ENCODE data around the gene AGMO. TPM values are rescaled to one million over a fixed set of nuclear protein-coding genes. Genes with fewer than 3 reads are reported as not detected.

Gene AGMO
- total and polyA plus RNA-seq, 2 experiments from 2014 or later, result 0.42 to 0.55 TPM

DNA sequence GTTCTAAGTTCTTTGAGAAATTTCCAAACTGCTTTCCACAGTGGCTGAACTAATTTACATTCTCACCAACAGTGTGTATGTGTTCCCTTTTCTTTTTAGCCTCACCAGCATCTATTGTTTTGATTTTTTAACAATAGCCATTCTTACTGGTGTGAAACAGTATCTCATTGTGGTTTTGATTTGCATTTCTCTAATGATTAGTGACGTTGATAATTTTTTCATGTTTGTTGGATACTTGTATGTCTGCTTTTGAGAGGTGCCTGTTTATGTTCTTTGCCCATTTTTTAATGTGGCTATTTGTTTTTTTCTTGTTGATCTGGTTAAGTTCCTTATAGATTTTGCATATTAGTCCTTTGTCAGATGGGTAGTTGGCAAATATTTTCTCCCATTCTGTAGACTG lies 191.4 kb downstream of the AGMO start:
- TF ChIP-seq EZH2phosphoT487 (IDR thresholded peaks at IDR 0.05; ENCODE audit: unreplicated experiment), result no peak
- no peak for TF ChIP-seq CREB1 (CRISPR knock-in tag; IDR thresholded peaks at IDR 0.05; ENCODE audit: low read depth)
- TF ChIP-seq STAT1 (IDR thresholded peaks at IDR 0.05; ENCODE audit: unreplicated experiment), result no peak
- no peak for TF ChIP-seq ETS1 (IDR thresholded peaks at IDR 0.05)
- TF ChIP-seq REST (IDR thresholded peaks at IDR 0.05; ENCODE audit: unreplicated experiment), result no peak
- no peak for TF ChIP-seq NANOG (IDR thresholded peaks at IDR 0.05; ENCODE audit: borderline replicate concordance)
- TF ChIP-seq ZNF114 (CRISPR knock-in tag; IDR thresholded peaks at IDR 0.05), result no peak
- TF ChIP-seq ZNF331 (CRISPR knock-in tag; IDR thresholded peaks at IDR 0.05; ENCODE audit: low read depth), result no peak
- TF ChIP-seq POLR2AphosphoS5 (IDR thresholded peaks at IDR 0.05; ENCODE audit: low read depth), result no peak
- no peak for TF ChIP-seq ZNF462 (CRISPR knock-in tag; IDR thresholded peaks at IDR 0.05)
- TF ChIP-seq JUNB (IDR thresholded peaks at IDR 0.05; ENCODE audit: unreplicated experiment), result no peak
- TF ChIP-seq EZH2 (IDR thresholded peaks at IDR 0.05; ENCODE audit: low read depth, unreplicated experiment), result no peak
- no peak for TF ChIP-seq CTCF (conservative IDR thresholded peaks at IDR 0.05; ENCODE audit: low read depth in 2 of 2)
- H2AFZ ChIP-seq, result no peak overlapping the region

More for the DNA sequence above, 191.4 kb downstream of the AGMO start:
- no peaks in the 10 kb centered on the region for H3K79me2 ChIP-seq (replicated peaks; ENCODE audit: insufficient read depth)
- H3K4me3 Mint-ChIP-seq, result no peak overlapping the region
- H3K4me2 ChIP-seq, result no peak overlapping the region
- no peaks in the 10 kb centered on the region for H3K27me3 Mint-ChIP-seq (ENCODE audit: insufficient read depth, low read depth, poor library complexity)
- H4K20me1 ChIP-seq (replicated peaks; ENCODE audit: insufficient read depth), result no peaks in the 10 kb centered on the region
- ATAC-seq (no peak), DNase-seq (ENCODE audit: low spot score) (no peak)
- H3K27me3 ChIP-seq (ENCODE audit: insufficient read depth), result no peaks in the 10 kb centered on the region
- no peak overlapping the region for H3K27ac ChIP-seq (ENCODE audit: low read depth)
- H3K36me3 Mint-ChIP-seq (ENCODE audit: low read depth), result no peaks in the 10 kb centered on the region
- no peaks in the 10 kb centered on the region for H3F3A ChIP-seq (replicated peaks; ENCODE audit: low read depth)
- H3K4me1 Mint-ChIP-seq, result no peaks in the 10 kb centered on the region
- no peaks in the 10 kb centered on the region for H3K4me1 ChIP-seq (ENCODE audit: insufficient read depth)
- H3K36me3 ChIP-seq (ENCODE audit: insufficient read depth), result no peaks in the 10 kb centered on the region
- H3K9me3 Mint-ChIP-seq, result no peaks in the 10 kb centered on the region; the same call in 2 of the 3 replicates
- H3K27ac Mint-ChIP-seq, result no peak overlapping the region
- no peaks in the 10 kb centered on the region for H3K9me2 ChIP-seq (ENCODE audit: insufficient read depth)
- H3K4me3 ChIP-seq, result no peak overlapping the region
